Measurements from ENCODE around the gene MAGEC1. TPM values are rescaled to one million over a fixed set of nuclear protein-coding genes. Genes with fewer than 3 reads are reported as not detected.

Gene MAGEC1
- total and polyA plus RNA-seq, 10 of the 15 experiments (the other 5 are each of a cell fraction or from before 2014, with no cell fraction given): 0.05 to 0.41 TPM; not detected in 8

DNA sequence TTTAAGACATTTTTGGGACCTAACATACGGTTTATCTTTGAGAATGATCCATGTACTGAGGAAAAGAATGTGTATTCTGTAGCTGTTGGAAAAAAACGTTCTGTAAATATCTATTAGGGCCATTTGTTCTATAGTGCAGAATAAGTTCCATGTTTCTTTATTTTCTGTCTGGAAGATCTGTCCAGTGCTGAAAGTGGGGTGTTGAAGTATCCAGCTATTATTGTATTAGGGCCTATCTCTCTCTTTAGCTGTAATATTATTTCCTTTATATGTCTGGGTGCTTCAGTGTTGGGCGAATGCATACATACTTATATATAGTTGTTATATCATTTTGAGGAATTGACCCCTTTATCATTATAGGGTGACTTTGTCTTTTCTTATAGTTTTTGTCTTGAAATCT, 24.7 kb downstream of the MAGEC1 start (continued):
- TF ChIP-seq, protein P1, sequence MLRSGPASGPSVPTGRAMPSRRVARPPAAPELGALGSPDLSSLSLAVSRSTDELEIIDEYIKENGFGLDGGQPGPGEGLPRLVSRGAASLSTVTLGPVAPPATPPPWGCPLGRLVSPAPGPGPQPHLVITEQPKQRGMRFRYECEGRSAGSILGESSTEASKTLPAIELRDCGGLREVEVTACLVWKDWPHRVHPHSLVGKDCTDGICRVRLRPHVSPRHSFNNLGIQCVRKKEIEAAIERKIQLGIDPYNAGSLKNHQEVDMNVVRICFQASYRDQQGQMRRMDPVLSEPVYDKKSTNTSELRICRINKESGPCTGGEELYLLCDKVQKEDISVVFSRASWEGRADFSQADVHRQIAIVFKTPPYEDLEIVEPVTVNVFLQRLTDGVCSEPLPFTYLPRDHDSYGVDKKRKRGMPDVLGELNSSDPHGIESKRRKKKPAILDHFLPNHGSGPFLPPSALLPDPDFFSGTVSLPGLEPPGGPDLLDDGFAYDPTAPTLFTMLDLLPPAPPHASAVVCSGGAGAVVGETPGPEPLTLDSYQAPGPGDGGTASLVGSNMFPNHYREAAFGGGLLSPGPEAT (IDR thresholded peaks at IDR 0.05; ENCODE audit: low read depth): no peak
- no peak for TF ChIP-seq NFXL1 (IDR thresholded peaks at IDR 0.05; ENCODE audit: borderline replicate concordance)
- no peak for TF ChIP-seq TAF1 (IDR thresholded peaks at IDR 0.05; ENCODE audit: borderline replicate concordance, low read depth, low read length)
- no peak for TF ChIP-seq TCF3 (IDR thresholded peaks at IDR 0.05; ENCODE audit: borderline replicate concordance, insufficient read depth, low read depth, low read length)
- no peak for TF ChIP-seq JUNB (IDR thresholded peaks at IDR 0.05)

DNA sequence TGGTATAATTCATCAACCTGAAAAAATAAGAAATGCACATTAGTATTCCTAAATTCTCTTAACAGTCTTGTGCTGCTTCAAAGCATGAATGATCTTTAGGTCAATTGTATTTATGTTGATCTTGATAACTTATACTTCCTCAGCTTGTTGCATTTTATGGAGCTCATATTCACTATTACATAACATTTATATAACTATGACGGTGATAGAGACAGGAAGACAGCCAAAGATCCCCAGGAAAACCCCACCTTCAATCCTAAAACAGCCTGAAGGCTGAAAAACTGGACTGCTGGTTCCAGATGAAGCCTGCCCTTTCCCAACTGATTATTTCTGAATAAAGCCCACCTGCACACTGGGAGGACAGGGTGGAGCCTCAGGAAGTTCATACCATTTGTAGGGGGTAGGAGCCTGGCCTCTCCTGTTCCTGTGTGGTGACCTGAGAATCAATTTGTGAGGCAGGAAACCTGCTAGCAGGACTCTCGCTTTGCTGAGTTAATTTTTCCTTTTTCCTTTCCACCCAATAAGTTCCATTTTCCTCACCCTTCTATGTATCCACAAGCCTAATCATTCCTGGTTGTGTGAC, 30.5 kb downstream of the MAGEC1 start:
- no peak for FAIRE-seq
- Histone ChIP-seq H3K9me3 (replicated peaks; ENCODE audit: control insufficient read depth, insufficient read depth, low read length) (no peaks in the 10 kb centered on the region), H4K20me1 (ENCODE audit: control insufficient read depth, insufficient read depth) (no peaks in the 10 kb centered on the region), H3K4me2 (ENCODE audit: control insufficient read depth, insufficient read depth) (no peak overlapping the region), H3K27ac (ENCODE audit: control insufficient read depth, insufficient read depth) (no peak overlapping the region), H2AFZ (ENCODE audit: control insufficient read depth, low read depth, low read length) (no peak overlapping the region), H3K79me2 (ENCODE audit: control insufficient read depth, insufficient read depth, low read length) (no peaks in the 10 kb centered on the region), H3K27me3 (replicated peaks in 1 of 2; ENCODE audit: control insufficient read depth in 2 of 2, insufficient read depth in 2 of 2, low read length in 1 of 2) (no peaks in the 10 kb centered on the region), H3K4me1 (ENCODE audit: control insufficient read depth, insufficient read depth, low read length) (no peaks in the 10 kb centered on the region), H3K36me3 (ENCODE audit: control insufficient read depth in 2 of 2, insufficient read depth in 2 of 2, low read length in 1 of 2) (no peaks in the 10 kb centered on the region), H3K4me3 (no peak overlapping the region), H3K9ac (ENCODE audit: control insufficient read depth, insufficient read depth, low read length) (no peak overlapping the region)
- no TSS peak for BruUV-seq (replicated peaks)
- POLR2A ChIA-PET: no interaction called here
- intact Hi-C loops (cut with micrococcal nuclease; ENCODE audit: unreplicated experiment): no loop called here
- no peak for ATAC-seq
- DNase-seq (ENCODE audit: low read depth, low spot score): no peak
- CTCF ChIA-PET: no interaction called here
- RAD21 ChIA-PET (ENCODE audit: unreplicated experiment): no interaction called here
- SMC1A ChIA-PET (ENCODE audit: uncharacterized antibody, unreplicated experiment): no interaction called here
- 0% methylated on average over 2 of the region's 2 CpGs for WGBS (ENCODE audit: insufficient coverage, insufficient replicate concordance, low lambda C conversion rate, missing lambda C conversion rate)
- in situ Hi-C loops (cut with MboI): no loop called here
- TF ChIP-seq CREB1 (IDR thresholded peaks at IDR 0.05; ENCODE audit: low read depth): no peak
- no peak for TF ChIP-seq BMI1 (IDR thresholded peaks at IDR 0.05; ENCODE audit: borderline replicate concordance)
- TF ChIP-seq MYB (IDR thresholded peaks at IDR 0.05; ENCODE audit: borderline replicate concordance, low read depth, low read length): no peak
- TF ChIP-seq, protein P2, sequence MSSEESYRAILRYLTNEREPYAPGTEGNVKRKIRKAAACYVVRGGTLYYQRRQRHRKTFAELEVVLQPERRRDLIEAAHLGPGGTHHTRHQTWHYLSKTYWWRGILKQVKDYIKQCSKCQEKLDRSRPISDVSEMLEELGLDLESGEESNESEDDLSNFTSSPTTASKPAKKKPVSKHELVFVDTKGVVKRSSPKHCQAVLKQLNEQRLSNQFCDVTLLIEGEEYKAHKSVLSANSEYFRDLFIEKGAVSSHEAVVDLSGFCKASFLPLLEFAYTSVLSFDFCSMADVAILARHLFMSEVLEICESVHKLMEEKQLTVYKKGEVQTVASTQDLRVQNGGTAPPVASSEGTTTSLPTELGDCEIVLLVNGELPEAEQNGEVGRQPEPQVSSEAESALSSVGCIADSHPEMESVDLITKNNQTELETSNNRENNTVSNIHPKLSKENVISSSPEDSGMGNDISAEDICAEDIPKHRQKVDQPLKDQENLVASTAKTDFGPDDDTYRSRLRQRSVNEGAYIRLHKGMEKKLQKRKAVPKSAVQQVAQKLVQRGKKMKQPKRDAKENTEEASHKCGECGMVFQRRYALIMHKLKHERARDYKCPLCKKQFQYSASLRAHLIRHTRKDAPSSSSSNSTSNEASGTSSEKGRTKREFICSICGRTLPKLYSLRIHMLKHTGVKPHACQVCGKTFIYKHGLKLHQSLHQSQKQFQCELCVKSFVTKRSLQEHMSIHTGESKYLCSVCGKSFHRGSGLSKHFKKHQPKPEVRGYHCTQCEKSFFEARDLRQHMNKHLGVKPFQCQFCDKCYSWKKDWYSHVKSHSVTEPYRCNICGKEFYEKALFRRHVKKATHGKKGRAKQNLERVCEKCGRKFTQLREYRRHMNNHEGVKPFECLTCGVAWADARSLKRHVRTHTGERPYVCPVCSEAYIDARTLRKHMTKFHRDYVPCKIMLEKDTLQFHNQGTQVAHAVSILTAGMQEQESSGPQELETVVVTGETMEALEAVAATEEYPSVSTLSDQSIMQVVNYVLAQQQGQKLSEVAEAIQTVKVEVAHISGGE (CRISPR knock-in tag; IDR thresholded peaks at IDR 0.05): no peak
- TF ChIP-seq, protein P3, sequence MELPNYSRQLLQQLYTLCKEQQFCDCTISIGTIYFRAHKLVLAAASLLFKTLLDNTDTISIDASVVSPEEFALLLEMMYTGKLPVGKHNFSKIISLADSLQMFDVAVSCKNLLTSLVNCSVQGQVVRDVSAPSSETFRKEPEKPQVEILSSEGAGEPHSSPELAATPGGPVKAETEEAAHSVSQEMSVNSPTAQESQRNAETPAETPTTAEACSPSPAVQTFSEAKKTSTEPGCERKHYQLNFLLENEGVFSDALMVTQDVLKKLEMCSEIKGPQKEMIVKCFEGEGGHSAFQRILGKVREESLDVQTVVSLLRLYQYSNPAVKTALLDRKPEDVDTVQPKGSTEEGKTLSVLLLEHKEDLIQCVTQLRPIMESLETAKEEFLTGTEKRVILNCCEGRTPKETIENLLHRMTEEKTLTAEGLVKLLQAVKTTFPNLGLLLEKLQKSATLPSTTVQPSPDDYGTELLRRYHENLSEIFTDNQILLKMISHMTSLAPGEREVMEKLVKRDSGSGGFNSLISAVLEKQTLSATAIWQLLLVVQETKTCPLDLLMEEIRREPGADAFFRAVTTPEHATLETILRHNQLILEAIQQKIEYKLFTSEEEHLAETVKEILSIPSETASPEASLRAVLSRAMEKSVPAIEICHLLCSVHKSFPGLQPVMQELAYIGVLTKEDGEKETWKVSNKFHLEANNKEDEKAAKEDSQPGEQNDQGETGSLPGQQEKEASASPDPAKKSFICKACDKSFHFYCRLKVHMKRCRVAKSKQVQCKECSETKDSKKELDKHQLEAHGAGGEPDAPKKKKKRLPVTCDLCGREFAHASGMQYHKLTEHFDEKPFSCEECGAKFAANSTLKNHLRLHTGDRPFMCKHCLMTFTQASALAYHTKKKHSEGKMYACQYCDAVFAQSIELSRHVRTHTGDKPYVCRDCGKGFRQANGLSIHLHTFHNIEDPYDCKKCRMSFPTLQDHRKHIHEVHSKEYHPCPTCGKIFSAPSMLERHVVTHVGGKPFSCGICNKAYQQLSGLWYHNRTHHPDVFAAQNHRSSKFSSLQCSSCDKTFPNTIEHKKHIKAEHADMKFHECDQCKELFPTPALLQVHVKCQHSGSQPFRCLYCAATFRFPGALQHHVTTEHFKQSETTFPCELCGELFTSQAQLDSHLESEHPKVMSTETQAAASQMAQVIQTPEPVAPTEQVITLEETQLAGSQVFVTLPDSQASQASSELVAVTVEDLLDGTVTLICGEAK (IDR thresholded peaks at IDR 0.05; ENCODE audit: borderline replicate concordance): no peak
- TF ChIP-seq, protein P4, sequence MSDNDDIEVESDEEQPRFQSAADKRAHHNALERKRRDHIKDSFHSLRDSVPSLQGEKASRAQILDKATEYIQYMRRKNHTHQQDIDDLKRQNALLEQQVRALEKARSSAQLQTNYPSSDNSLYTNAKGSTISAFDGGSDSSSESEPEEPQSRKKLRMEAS (IDR thresholded peaks at IDR 0.05; ENCODE audit: low read depth, low read length): no peak
- no peak for TF ChIP-seq ESRRA (IDR thresholded peaks at IDR 0.05; ENCODE audit: low read length)
- no peak for TF ChIP-seq TBL1XR1 (IDR thresholded peaks at IDR 0.05; ENCODE audit: low read depth, low read length)
